ENCODE results near the gene TNNT3.

Gene TNNT3

DNA sequence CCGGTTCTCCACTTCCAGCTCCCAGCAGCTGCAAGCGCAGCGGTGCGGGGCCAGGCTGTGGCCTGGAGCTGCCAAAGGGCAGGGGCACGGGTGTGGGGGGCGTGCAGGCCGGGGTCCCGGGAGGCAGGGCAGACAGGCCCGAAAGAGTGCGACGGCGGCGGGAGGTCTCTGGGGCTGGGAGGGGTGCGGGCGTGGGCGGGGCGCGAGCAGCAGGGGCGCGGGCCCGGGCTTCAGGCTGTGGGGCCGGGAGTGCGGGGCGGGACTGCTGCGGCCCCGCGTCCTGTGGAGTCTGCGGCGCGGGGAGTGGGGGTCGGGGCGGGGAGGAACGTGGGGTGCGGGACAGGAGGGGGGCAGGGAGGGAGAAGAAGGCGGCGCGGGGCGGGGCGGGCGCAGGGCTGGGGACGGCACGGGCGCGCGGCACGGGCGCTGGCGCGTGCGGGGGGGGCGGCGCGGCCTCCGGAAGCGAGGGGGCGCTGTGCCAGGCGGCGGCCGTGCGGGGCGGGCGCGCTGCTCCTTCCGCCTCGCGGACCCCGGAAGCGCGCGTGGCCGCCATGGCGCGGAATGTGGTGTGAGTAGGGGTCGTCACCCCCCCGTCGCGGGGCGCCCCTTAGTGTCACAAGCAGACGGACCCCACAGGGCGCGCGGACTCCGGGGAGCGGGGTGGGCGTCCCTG, 27.4 kb downstream of the TNNT3 start, which contains the start of gene MRPL23:
Gene MRPL23, plus strand, starts transcription at position 521 of the 673 bp plus-strand sequence. Its CDS starts 31 bp downstream, at position 552.
- ChIA-PET CTCF (interaction anchor here (0.8 to 2.5 kb wide), 4 partner anchors 21 to 253 kb away, joined by 3 to 16 read pairs (median 6); no protein-coding TSS in a partner anchor), POLR2A (ENCODE audit: low non-redundant PET) (no interaction called here)
- TF ChIP-seq, protein P1, sequence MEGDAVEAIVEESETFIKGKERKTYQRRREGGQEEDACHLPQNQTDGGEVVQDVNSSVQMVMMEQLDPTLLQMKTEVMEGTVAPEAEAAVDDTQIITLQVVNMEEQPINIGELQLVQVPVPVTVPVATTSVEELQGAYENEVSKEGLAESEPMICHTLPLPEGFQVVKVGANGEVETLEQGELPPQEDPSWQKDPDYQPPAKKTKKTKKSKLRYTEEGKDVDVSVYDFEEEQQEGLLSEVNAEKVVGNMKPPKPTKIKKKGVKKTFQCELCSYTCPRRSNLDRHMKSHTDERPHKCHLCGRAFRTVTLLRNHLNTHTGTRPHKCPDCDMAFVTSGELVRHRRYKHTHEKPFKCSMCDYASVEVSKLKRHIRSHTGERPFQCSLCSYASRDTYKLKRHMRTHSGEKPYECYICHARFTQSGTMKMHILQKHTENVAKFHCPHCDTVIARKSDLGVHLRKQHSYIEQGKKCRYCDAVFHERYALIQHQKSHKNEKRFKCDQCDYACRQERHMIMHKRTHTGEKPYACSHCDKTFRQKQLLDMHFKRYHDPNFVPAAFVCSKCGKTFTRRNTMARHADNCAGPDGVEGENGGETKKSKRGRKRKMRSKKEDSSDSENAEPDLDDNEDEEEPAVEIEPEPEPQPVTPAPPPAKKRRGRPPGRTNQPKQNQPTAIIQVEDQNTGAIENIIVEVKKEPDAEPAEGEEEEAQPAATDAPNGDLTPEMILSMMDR (conservative IDR thresholded peaks at IDR 0.05; ENCODE audit: low read depth): no peak
- H3K27ac ChIP-seq: no peak within 1 kb of the TSS
- DNase-seq (ENCODE audit: low spot score): no peak

DNA sequence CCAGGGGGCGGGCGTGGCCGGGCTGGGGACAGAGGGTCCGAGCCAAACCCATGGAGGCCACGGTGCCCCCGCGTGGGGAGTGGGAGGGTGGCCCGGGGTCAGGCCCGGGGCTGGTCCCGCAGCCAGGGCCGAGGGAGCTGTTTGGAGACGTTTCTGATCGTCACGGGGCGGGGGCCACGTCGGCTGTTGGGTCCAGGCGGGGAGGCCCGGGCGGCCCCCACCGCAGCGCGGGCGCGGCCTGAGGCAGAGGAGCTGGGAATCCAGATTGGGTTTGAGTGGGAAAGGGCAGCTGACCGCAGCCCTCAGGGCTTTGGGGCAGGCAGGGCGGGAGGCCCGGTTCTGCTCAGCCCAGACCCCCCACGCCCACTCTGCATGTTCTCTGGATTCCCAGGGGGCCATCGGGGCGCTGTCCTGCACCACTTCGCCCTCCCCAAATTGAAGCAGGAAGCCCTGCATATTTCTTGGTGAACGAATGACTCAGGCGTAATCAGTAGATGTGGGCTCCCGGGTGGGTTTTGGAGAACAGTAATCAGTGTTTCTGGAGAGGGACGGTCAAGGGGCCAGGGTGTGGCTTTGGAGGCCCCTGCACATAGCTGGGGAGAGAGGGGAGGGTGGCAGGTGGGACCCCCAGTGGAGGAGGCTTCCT, 28.2 kb downstream of the TNNT3 start:
- ChIA-PET CTCF (interaction anchor here (0.6 to 2.5 kb wide), 9 partner anchors 8 to 295 kb away, joined by 3 to 16 read pairs (median 3); no protein-coding TSS in a partner anchor), POLR2A (ENCODE audit: low non-redundant PET) (interaction anchor here (0.6 kb wide), 2 partner anchors 40 to 83 kb away, joined by 3 read pairs; no protein-coding TSS in a partner anchor)
- DNase-seq (ENCODE audit: low spot score): no peak
- H3K27ac ChIP-seq: no peak overlapping the region
- TF ChIP-seq, protein P1 (conservative IDR thresholded peaks at IDR 0.05; ENCODE audit: low read depth): no peak

DNA sequence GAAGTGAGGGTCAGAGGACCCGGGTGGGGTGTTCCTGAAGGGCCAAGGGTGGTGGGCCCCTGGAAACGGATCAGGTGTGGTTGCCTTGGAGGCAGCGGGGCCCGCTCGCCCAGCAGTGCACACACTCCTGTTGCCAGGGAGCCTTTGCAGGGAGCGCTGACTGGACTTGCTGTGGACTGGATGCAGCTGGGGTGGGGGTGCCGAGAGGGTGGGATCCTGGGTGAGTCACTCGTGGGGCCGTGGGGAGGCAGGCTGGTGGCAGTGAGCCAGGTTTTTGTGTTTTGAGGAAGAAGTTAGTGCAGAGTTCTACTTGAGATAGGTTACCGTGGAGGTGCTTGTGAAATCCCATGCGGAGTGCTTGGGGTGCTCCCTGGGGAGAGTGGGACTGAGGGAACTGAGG, 28.9 kb downstream of the TNNT3 start:
- H3K27ac ChIP-seq: no peak overlapping the region
- DNase-seq (ENCODE audit: low spot score): no peak
- TF ChIP-seq, protein P1 (conservative IDR thresholded peaks at IDR 0.05; ENCODE audit: low read depth): no peak
- POLR2A ChIA-PET (ENCODE audit: low non-redundant PET): no interaction called here
- CTCF ChIA-PET: interaction anchor here (0.6 to 2.5 kb wide), 9 partner anchors 66 to 296 kb away, joined by 3 to 16 read pairs (median 4); no protein-coding TSS in a partner anchor

DNA sequence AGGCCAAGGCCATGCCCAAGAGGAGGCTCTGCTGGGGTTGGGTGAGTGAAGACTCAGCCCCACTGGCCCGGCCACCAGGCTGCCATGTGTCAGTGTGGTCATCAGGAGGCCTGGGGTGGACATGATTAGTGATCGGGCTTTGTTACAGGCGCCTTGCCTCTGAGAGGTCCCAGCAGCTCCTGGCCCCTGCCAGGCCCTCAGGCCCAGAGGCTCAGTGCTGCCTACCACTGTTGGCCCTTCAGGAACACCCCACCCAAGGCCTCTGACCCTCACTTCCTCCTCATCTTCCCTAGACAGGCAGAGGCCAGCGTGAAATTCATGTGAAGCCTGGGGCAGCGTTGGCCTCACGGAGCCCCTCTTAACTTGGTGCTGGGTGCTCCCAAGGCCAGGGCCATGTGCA, 29.8 kb downstream of the TNNT3 start:
- no peak for DNase-seq (ENCODE audit: low spot score)
- CTCF ChIA-PET: interaction anchor here (0.7 to 2.5 kb wide), 7 partner anchors 67 to 511 kb away, joined by 3 to 16 read pairs (median 4); no protein-coding TSS in a partner anchor
- no peak overlapping the region for H3K27ac ChIP-seq
- POLR2A ChIA-PET (ENCODE audit: low non-redundant PET): no interaction called here
- TF ChIP-seq, protein P1 (conservative IDR thresholded peaks at IDR 0.05; ENCODE audit: low read depth): no peak

DNA sequence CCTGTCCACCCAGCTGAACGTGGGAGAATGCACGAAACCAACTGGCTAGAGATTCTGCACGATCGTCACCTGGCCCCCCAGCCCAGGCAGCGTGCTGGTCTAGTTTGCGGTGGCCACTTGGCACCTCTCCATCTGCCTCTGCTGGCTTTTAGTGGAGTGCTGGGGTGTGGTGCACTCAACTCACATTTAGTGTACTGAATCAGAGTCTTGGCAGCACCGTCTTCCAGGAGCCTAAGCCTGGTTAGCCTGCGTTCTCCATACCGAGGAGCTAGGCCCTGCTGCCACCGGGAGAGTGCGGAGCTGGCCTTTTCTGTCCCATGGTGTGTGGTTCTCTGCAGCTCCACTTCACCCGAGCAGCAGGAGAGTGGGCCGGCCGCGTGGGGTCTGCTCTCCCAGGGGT, 30.4 kb downstream of the TNNT3 start:
- no peak overlapping the region for H3K27ac ChIP-seq
- TF ChIP-seq, protein P1 (conservative IDR thresholded peaks at IDR 0.05; ENCODE audit: low read depth): no peak
- ChIA-PET POLR2A (ENCODE audit: low non-redundant PET) (no interaction called here), CTCF (interaction anchor here (0.6 to 0.8 kb wide), 4 partner anchors 20 to 297 kb away, joined by 3 to 4 read pairs (median 4); no protein-coding TSS in a partner anchor)
- no peak for DNase-seq (ENCODE audit: low spot score)

DNA sequence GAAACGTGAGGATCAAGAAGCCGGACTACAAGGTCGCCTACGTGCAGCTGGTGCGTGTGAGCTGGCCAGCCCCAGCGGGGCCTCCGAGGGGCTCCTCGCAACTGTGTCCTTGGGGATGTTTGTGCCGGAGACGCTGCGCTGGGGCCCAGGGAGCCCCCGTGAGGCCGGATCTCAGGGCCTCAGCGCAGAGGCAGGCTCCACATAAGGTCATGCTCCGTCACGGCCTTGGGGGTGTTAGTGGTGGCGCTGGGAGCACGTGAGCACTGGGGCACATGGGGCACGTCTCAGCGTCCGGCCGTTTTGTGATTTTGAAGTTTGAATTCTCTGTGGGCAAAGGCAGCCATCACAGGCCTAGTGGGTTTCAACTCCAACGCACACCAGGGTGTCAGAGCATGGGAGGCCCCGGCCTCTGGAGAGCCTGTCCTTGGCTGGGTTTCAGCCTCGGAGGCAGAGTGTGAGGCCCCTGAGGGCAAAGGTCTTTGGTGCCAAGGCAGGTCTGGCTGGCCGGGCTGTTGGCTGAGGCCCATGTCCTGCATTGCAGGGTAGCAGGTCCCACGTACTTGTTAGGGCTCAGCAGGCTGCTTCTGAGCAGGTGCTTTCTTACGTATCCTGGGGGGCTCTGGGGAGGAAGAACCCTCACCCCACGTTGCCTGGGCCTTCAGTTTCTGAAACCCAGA, 33.4 kb downstream of the TNNT3 start:
- DNase-seq (ENCODE audit: low spot score): no peak
- H3K27ac ChIP-seq: no peak overlapping the region
- CTCF ChIA-PET: interaction anchor here (0.5 to 1.0 kb wide), 2 partner anchors 247 to 260 kb away, joined by 3 to 4 read pairs; no protein-coding TSS in a partner anchor
- POLR2A ChIA-PET (ENCODE audit: low non-redundant PET): no interaction called here
- TF ChIP-seq, protein P1 (conservative IDR thresholded peaks at IDR 0.05; ENCODE audit: low read depth): no peak
